Measurements from ENCODE around the gene EPHA6.

DNA sequence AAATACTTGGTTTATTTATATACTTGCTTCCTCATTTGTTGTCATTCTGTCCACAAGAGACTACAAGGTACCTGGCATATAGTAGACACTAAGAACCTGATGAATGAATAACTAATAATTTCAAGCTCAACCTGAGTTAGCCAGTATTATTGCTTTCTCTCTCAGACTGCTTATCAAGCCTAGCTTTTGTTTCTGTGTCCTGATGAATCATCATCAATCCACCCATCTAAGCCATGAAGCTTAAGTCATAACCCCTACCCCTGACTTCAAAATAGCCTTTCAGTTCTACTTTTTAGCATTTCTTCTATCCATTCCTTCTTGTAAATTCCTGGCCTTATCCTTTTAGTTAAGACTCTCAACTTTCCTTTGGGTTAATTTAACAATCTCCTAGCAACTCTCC is 420.8 kb downstream of the EPHA6 start:
- TF ChIP-seq, protein P1, sequence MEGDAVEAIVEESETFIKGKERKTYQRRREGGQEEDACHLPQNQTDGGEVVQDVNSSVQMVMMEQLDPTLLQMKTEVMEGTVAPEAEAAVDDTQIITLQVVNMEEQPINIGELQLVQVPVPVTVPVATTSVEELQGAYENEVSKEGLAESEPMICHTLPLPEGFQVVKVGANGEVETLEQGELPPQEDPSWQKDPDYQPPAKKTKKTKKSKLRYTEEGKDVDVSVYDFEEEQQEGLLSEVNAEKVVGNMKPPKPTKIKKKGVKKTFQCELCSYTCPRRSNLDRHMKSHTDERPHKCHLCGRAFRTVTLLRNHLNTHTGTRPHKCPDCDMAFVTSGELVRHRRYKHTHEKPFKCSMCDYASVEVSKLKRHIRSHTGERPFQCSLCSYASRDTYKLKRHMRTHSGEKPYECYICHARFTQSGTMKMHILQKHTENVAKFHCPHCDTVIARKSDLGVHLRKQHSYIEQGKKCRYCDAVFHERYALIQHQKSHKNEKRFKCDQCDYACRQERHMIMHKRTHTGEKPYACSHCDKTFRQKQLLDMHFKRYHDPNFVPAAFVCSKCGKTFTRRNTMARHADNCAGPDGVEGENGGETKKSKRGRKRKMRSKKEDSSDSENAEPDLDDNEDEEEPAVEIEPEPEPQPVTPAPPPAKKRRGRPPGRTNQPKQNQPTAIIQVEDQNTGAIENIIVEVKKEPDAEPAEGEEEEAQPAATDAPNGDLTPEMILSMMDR (IDR thresholded peaks at IDR 0.05), result no peak
- TF ChIP-seq POLR2A (IDR thresholded peaks at IDR 0.05), result no peak
